HCT116 (cell line): ENCODE results near the gene ZNF607. TPM values are rescaled to one million over a fixed set of nuclear protein-coding genes. Genes with fewer than 3 reads are reported as not detected.

Source experiments
- ATAC-seq: fragments of 200-7000 bp; cut with Tn5 transposase; 2 replicates; pipeline ENCODE4 v1.9.1; 2020; ENCODE audit warnings: mild to moderate bottlenecking, moderate library complexity
- BruUV-seq: library from RNA; stranded (reverse); fragments of 400-500 nt; replicated peaks from 2 replicates; lab custom pipeline; 2021; lab: Mats Ljungman, UMichigan
- CTCF ChIA-PET: fragments of 300-600 bp; sonication (Branson Sonifier 250); formaldehyde crosslinking; loops from one replicate; lab custom pipeline; 2021; ENCODE audit warnings: antibody characterized with exemption; lab: Charles Lee
- POLR2A ChIA-PET: fragments of 300-600, 350-600 bp; sonication (Branson Sonifier 250); formaldehyde crosslinking; loops from one replicate; lab custom pipeline; 2021; ENCODE audit warnings: antibody characterized with exemption; lab: Charles Lee
- RAD21 ChIA-PET, 2 experiments: fragments of 300-600 bp; sonication (Branson Sonifier 250); formaldehyde crosslinking; loops; one replicate each; lab custom pipeline; 2023; ENCODE audit warnings: low total read pairs in 2 of 2; ENCODE audit not compliant: uncharacterized antibody in 2 of 2, unreplicated experiment in 2 of 2, low non-redundant PET in 1 of 2; lab: Charles Lee
- DNase-seq: peaks from one replicate; pipeline ENCODE4 v3.0.0-alpha.2; 2010; ENCODE audit warnings: low read depth, low spot score
- H2AFZ ChIP-seq: fragments of 200-600 bp; shearing (Covaris generic), sonication (generic); 2 replicates; pipeline ENCODE4 v1.6.1; 2017; ENCODE audit warnings: low read depth, mixed run types, mixed read lengths, antibody characterized with exemption, low read length; ENCODE audit not compliant: poor library complexity, severe bottlenecking
- H3K27ac ChIP-seq: 2 replicates; pipeline ENCODE4 v1.5.1; 2012; ENCODE audit warnings: low read depth, low read length
- H3K27me3 ChIP-seq: fragments of 200-600 bp; sonication (generic); 2 replicates; pipeline ENCODE4 v1.6.1; 2016; ENCODE audit warnings: mixed run types, low read length, mixed read lengths; ENCODE audit not compliant: insufficient read depth
- H3K36me3 ChIP-seq, 2 experiments: fragments of 200-500 bp in 1 of 2; fragments of 200-600 bp in 1 of 2; sonication (Bioruptor generic) in 1 of 2; sonication (generic) in 1 of 2; 2 replicates each; pipeline versions ENCODE4 v1.5.1 to v1.6.1; 2014 to 2016; ENCODE audit warnings: low read length in 2 of 2, inconsistent platforms in 1 of 2, mixed read lengths in 1 of 2, mixed run types in 1 of 2; ENCODE audit not compliant: insufficient read depth in 2 of 2, control insufficient read depth in 1 of 2
- H3K4me1 ChIP-seq, 2 experiments: fragments of 200-600 bp in 1 of 2; sonication (generic) in 1 of 2; 2 replicates each; pipeline versions ENCODE4 v1.5.1 to v1.6.1; 2012 to 2017; ENCODE audit warnings: low read length in 2 of 2, inconsistent platforms in 1 of 2, mild to moderate bottlenecking in 1 of 2, mixed read lengths in 1 of 2, mixed run types in 1 of 2, moderate library complexity in 1 of 2; ENCODE audit not compliant: insufficient read depth in 2 of 2, control insufficient read depth in 1 of 2
- H3K4me2 ChIP-seq: fragments of 200-600 bp; sonication (generic); 2 replicates; pipeline ENCODE4 v1.6.1; 2017; ENCODE audit warnings: mixed run types, low read length, mixed read lengths
- H3K4me3 ChIP-seq, 2 experiments: fragments of 200-600 bp in 1 of 2; sonication (generic) in 1 of 2; replicated peaks in 1 of 2; 2 replicates each; pipeline ENCODE4 v1.5.1; 2011 to 2016; ENCODE audit warnings: low read length in 2 of 2, control low read depth in 1 of 2, low read depth in 1 of 2, mild to moderate bottlenecking in 1 of 2, mixed read lengths in 1 of 2, mixed run types in 1 of 2
- H3K79me2 ChIP-seq: fragments of 200-600 bp; sonication (generic); 2 replicates; pipeline ENCODE4 v1.6.1; 2017; ENCODE audit warnings: mild to moderate bottlenecking, mixed run types, low read length, moderate library complexity, mixed read lengths; ENCODE audit not compliant: insufficient read depth
- H3K9ac ChIP-seq: fragments of 200-600 bp; sonication (generic); 2 replicates; pipeline ENCODE4 v1.6.1; 2016; ENCODE audit warnings: low read length, mixed read lengths
- H3K9me2 ChIP-seq: fragments of 200-600 bp; sonication (generic), shearing (Covaris generic); 2 replicates; pipeline ENCODE4 v1.6.1; 2017; ENCODE audit warnings: mixed run types, mild to moderate bottlenecking, moderate library complexity; ENCODE audit not compliant: insufficient read depth
- H3K9me3 ChIP-seq, 2 experiments: fragments of 200-500 bp in 1 of 2; fragments of 200-600 bp in 1 of 2; sonication (Bioruptor generic) in 1 of 2; sonication (generic) in 1 of 2; 2 replicates each; pipeline ENCODE4 v1.6.1; 2014 to 2017; ENCODE audit warnings: low read length in 2 of 2, mixed read lengths in 2 of 2, inconsistent platforms in 1 of 2, low read depth in 1 of 2, mild to moderate bottlenecking in 1 of 2, mixed run types in 1 of 2, moderate library complexity in 1 of 2; ENCODE audit not compliant: control insufficient read depth in 1 of 2, insufficient read depth in 1 of 2
- H4K20me1 ChIP-seq: fragments of 200-600 bp; sonication (generic), shearing (Covaris generic); 2 replicates; pipeline ENCODE4 v1.6.1; 2017; ENCODE audit warnings: mixed run types, mild to moderate bottlenecking, moderate library complexity; ENCODE audit not compliant: insufficient read depth
- ATF3 ChIP-seq: IDR thresholded peaks from 2 replicates; pipeline ENCODE4 v1.6.1; 2012
- CBX3 ChIP-seq: IDR thresholded peaks from 2 replicates; pipeline ENCODE4 v1.6.1; 2012; ENCODE audit warnings: low read depth
- CTCF ChIP-seq, 3 experiments: fragments of 200-600 bp in 1 of 3; sonication (generic) in 1 of 3; IDR thresholded peaks in 2 of 3; conservative IDR thresholded peaks in 1 of 3; 2 replicates each; pipeline ENCODE4 v1.5.1; 2012 to 2017; ENCODE audit warnings: low read depth in 2 of 3, low read length in 2 of 3, antibody characterized with exemption in 1 of 3, borderline replicate concordance in 1 of 3, control low read depth in 1 of 3, mild to moderate bottlenecking in 1 of 3, mixed read lengths in 1 of 3, mixed run types in 1 of 3, moderate library complexity in 1 of 3; ENCODE audit not compliant: insufficient read depth in 1 of 3
- EGR1 ChIP-seq: IDR thresholded peaks from 2 replicates; pipeline ENCODE4 v1.6.1; 2012; ENCODE audit warnings: low read depth
- ELF1 ChIP-seq: IDR thresholded peaks from 2 replicates; pipeline ENCODE4 v1.6.1; 2012; ENCODE audit warnings: low read depth, borderline replicate concordance
- EZH2 ChIP-seq: fragments of 200-600 bp; sonication (generic); IDR thresholded peaks from 2 replicates; pipeline ENCODE4 v1.6.1; 2017; ENCODE audit warnings: antibody characterized with exemption, mixed run types
- POLR2A ChIP-seq: IDR thresholded peaks from 2 replicates; pipeline ENCODE4 v1.7.0; 2011; ENCODE audit warnings: borderline replicate concordance; ENCODE audit not compliant: insufficient read depth, insufficient read length; ENCODE audit errors: extremely low read depth
- POLR2AphosphoS5 ChIP-seq: IDR thresholded peaks from 2 replicates; pipeline ENCODE4 v1.6.1; 2011; ENCODE audit warnings: mild to moderate bottlenecking, low read depth, low read length, moderate library complexity
- RAD21 ChIP-seq: IDR thresholded peaks from 2 replicates; pipeline ENCODE4 v1.6.1; 2012; ENCODE audit warnings: low read depth, mild to moderate bottlenecking
- SP1 ChIP-seq: IDR thresholded peaks from 2 replicates; pipeline ENCODE4 v1.6.1; 2012; ENCODE audit warnings: low read depth
- SRF ChIP-seq: IDR thresholded peaks from 2 replicates; pipeline ENCODE4 v1.6.1; 2012; ENCODE audit warnings: low read depth
- TCF7L2 ChIP-seq: IDR thresholded peaks from 2 replicates; pipeline ENCODE4 v1.7.0; 2011; ENCODE audit warnings: borderline replicate concordance, inconsistent platforms; ENCODE audit not compliant: insufficient read depth, insufficient read length; ENCODE audit errors: extremely low read depth
- ZBTB33 ChIP-seq: IDR thresholded peaks from 2 replicates; pipeline ENCODE4 v1.6.1; 2011; ENCODE audit warnings: mild to moderate bottlenecking, low read length, moderate library complexity; ENCODE audit not compliant: insufficient replicate concordance; ENCODE audit errors: extremely low read depth
- ZFX ChIP-seq: fragments of 450-650 bp; IDR thresholded peaks from 2 replicates; pipeline ENCODE4 v1.6.1; 2017
- intact Hi-C: fragments of 100-400 bp; cut with micrococcal nuclease; formaldehyde crosslinking; loops from 2 replicates; pipeline ENCODE4 v1.10.0; 2022
- total RNA-seq: library from RNA; stranded (reverse); gene quantifications from one replicate; pipeline ENCODE4 v1.2.1, GENCODE V29; 2021; ENCODE audit not compliant: unreplicated experiment
- TF ChIP-seq, protein P1 (sequence below): IDR thresholded peaks from 2 replicates; pipeline ENCODE4 v1.6.1; 2012

The ZNF607 gene
- total RNA-seq, 1 experiment from 2014 or later: 7.1 TPM

GRCh38 chr19:37706052-37706605 lies 13.4 kb downstream of the ZNF607 start:
- intact Hi-C loops: no loop called here
- ChIA-PET POLR2A (no interaction called here), RAD21 (no interaction called here), CTCF (no interaction called here)
- H3K4me1 ChIP-seq: no peaks in the 10 kb centered on the region
- peaks cover 0 to 7% of the 10 kb centered on the region in 2 experiments; a peak in 1 of 4 replicates for H3K9me3 ChIP-seq
- no peaks in the 10 kb centered on the region for H3K79me2 ChIP-seq
- no peak overlapping the region for H3K27ac ChIP-seq
- DNase-seq: no peak
- no peaks in the 10 kb centered on the region for H3K27me3 ChIP-seq
- H2AFZ ChIP-seq: no peak overlapping the region
- no peak overlapping the region for H3K9ac ChIP-seq
- no peaks in the 10 kb centered on the region for H3K36me3 ChIP-seq
- no peak overlapping the region for H3K4me2 ChIP-seq
- no peaks in the 10 kb centered on the region for H3K9me2 ChIP-seq
- no TSS peak for BruUV-seq
- no peak for TF ChIP-seq ELF1
- no peak for TF ChIP-seq EGR1
- no peak for TF ChIP-seq ZBTB33
- TF ChIP-seq CTCF (IDR thresholded peaks at IDR 0.05 in 2 of 3, conservative IDR thresholded peaks at IDR 0.05 in 1 of 3; ENCODE audit: borderline replicate concordance in 1 of 3, insufficient read depth in 1 of 3, low read depth in 2 of 3, low read length in 2 of 3): no peak
- no peak for TF ChIP-seq SRF
- TF ChIP-seq SP1: no peak
- TF ChIP-seq POLR2A: no peak
- no peak for TF ChIP-seq ATF3
- TF ChIP-seq TCF7L2: no peak
- TF ChIP-seq RAD21: no peak
- no peak for TF ChIP-seq ZFX
- TF ChIP-seq, protein P1, sequence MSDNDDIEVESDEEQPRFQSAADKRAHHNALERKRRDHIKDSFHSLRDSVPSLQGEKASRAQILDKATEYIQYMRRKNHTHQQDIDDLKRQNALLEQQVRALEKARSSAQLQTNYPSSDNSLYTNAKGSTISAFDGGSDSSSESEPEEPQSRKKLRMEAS: no peak
- no peak for TF ChIP-seq EZH2
- TF ChIP-seq POLR2AphosphoS5: no peak
- TF ChIP-seq CBX3: no peak
- TF ChIP-seq, all 23 proteins: peak for 0
- no peak overlapping the region for H3K4me3 ChIP-seq
- no peak for ATAC-seq
- no peaks in the 10 kb centered on the region for H4K20me1 ChIP-seq
